HG02938 (cell line): Measurements from ENCODE around the gene TPM4.
A peak's percentile ranks its signal among the peaks of the same experiment; 100 is the strongest.
"Not testable (repeated sequence)": the region's sequence is repeated elsewhere in the genome, so short reads cannot be mapped to it uniquely, and the experiment has no call there.

Source experiments
- ATAC-seq: cut with Tn5 transposase; IDR thresholded peaks from one replicate; pipeline ENCODE4 v1.9.1; 2021; ENCODE audit warnings: mild to moderate bottlenecking, moderate library complexity; ENCODE audit not compliant: unreplicated experiment

TPM4 gene

GRCh38 chr19:16071072-16071691 is 5.1 kb upstream of the TPM4 start:
- ATAC-seq: no peak

- no peak for ATAC-seq
These were observed 2.8 kb upstream of the TPM4 start for GRCh38 chr19:16073481-16073880.

GRCh38 chr19:16073988-16074387 is 2.3 kb upstream of the TPM4 start:
- no peak for ATAC-seq

DNA sequence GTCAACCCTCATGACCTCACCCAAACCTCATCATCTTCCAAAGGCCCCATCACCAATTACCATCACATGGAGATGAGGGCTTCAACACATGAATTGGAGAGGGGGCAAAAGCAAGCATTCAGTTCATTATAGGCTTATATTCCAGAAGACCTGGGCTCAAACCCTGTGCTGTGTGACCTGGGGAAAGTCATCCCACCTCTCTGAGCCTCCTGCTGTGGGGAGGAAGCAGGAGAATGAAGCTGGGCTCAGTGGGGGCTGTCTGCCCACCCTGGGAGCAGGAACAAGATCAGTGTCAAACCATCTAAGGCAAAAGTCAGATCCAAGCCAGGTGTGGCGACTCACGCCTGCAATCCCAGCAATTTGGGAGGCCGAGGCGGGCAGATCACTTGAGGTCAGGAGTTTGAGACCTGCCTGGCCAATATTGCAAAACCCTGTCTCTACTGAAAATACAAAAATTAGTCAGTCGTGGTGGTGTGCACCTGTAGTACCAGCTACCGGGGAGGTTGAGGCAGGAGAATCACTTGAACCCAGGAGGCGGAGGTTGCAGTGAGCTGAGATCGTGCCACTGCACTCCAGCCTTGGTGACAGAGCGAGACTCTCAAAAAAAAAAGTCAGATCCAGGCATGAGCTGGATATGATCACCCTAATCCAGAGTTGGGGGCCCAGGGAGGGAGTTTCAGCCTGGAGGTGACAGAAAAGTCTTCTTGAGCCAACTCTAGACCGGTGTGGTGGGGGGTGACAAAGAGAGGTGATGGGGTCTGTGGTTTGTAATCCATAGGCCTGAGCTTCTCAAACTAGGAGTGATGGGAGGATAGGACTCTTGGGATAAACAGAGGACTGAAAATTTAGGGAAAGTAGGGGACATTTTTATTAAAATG is 1.6 kb upstream of the TPM4 start:
- ATAC-seq: no peak

DNA sequence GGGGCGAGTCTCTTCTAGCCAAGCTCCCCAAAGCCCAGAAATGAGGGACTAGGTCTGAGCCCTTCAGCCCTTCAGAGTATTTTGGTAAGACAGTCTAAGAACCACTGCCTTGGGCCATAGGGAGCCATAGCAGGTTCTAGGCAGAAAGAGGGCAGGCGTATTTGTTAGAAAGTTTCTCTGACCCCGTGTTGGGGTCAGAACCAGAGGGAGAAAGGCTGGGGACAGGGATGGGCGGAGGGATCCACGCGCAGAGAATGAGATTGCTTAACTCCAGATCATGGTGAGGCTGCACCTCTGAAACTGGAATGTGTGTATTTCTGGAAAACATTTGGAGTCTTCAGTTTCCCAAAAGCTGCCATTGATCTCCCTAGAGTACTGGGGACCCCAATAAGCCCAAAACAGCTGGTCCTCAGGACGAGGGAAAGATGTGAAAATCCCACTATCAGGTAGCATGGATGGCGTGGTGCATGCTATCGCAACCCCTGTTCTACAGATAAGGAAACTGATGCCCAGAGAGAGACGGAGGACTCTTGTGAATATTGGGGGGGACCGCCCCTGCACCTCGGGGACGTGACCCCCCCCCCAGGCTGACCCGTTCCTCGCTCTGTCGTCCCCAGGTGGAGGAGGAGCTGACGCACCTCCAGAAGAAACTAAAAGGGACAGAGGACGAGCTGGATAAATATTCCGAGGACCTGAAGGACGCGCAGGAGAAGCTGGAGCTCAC is 703 bp upstream of the TPM4 start:
- no peak for ATAC-seq

GRCh38 chr19:16076958-16077611 is 790 bp downstream of the TPM4 start:
- no peak for ATAC-seq

- no peak for ATAC-seq
These were observed 1.9 kb downstream of the TPM4 start for GRCh38 chr19:16077984-16078758.

DNA sequence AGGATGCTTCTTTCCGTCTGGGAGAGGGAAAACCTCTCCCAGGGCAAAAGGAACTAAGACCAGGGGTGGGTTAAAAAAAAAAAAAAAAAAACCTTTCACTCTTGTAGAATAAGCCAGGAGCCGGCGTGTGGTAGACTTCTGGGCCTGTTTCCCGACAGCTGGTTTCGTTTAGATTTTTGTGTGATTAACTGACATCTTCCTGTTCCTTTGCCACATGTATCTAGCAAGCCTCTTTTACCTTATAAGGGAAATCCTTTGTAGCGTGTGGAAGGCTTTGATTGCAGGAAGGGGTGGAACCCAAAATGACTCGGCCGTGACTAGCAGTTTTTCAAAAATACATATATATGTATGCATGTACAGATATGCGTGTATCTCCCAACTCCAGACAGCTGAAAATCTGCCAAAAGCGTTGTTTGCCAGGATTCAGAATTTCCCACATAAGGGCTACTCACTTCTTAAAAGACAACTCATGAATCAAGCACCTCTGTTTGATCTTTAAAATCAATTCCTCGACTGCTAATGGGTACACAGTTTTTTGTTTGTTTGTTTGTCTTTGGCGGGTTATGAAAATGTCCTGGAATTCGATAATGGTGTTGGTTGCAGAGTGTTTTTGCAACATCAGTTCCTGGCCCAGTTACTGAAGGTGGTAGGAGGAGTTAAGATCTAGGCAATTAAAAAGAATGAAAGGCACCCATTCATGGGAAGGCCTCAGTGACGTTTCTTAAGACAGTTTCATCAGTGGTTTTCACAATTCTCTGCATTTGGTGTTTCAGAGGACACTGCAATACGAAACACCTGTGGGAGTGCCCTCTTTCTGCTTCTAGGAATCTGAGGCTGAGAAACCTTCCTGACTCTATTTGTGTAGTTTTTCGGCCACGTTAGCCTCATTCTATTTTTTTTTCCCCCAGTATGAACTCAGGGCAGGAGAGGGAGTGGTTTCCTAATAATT is 2.7 kb downstream of the TPM4 start:
- ATAC-seq: peak; percentile 48

DNA sequence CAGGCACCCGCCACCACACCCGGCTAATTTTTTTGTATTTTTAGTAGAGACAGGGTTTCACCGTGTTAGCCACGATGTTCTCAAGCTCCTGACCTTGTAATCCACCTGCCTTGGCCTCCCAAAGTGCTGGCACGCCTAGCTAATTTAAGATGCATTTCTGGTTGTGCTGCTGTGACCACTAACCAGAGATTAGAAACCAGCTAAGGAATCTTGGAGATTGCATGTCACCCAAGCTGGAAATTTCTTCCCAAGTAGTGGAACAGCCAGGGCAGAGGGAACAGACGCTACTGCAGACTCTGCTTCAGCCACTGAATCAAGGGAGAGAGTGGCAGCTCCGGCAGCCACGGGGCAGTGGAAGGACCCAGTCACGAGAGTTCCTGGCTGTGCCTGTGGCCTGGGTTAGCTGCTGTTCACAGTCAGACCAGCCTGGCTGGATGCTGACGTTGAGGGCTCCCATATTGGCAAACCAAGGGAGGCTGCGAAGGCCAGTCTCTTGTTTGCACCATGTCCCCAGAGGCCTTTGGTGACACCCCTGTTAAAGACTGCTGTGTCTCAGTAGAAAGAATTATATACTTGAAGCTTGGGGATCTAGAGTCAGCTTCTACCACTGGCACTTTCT is 7.9 kb downstream of the TPM4 start:
- ATAC-seq: no peak

GRCh38 chr19:16085115-16085514 is 8.8 kb downstream of the TPM4 start:
- ATAC-seq: no peak

GRCh38 chr19:16087404-16087803 is 11.1 kb downstream of the TPM4 start:
- ATAC-seq: not testable (repeated sequence)

DNA sequence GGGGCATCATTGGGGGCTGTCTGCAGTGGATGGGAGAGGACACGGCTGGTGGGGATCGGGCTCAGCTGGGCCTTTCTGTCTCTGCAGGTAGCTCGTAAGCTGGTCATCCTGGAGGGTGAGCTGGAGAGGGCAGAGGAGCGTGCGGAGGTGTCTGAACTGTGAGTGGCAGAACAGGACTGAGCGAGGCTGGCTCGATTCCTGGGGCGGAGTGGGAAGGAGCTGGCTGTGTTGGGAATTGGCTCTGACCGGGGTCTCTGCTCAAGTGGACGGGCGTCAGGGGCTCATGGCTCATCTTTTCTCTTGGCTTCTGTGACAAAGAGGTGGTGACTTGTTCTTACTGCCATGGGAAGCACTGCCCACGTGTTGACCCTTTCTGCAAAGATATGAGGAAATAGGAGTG is 11.6 kb downstream of the TPM4 start:
- no peak for ATAC-seq

DNA sequence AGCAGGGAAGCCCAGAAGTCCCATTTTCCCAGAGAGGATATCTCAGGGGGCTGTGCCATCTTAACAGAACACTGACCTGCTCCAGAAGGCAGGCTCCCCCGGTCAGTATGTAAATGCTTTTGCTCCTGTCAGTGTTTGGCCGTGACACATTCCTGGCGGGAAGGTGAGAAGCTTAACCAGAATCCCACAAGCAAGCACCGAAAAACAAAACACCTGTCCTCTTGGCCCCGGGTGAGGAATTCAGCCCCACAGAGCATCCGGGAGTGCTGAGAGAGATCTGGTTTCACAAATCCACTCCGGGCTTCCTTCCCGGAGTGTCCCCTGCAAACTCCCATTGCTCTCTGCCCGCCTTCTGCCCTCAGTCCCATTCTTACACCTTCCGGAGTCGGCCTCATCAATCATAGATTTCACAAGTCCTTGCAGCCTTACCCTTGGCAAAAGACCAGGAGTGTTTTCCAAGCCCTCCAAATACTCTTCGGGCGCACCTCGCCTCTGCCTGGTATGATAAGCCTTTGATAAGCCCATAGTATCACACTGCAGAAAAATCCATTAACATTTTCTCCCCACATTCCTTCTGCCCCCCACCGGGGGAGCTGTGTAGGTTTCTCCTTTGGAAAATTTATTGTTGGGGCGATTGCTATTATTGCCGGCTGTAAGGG is 12.2 kb downstream of the TPM4 start:
- no peak for ATAC-seq

DNA sequence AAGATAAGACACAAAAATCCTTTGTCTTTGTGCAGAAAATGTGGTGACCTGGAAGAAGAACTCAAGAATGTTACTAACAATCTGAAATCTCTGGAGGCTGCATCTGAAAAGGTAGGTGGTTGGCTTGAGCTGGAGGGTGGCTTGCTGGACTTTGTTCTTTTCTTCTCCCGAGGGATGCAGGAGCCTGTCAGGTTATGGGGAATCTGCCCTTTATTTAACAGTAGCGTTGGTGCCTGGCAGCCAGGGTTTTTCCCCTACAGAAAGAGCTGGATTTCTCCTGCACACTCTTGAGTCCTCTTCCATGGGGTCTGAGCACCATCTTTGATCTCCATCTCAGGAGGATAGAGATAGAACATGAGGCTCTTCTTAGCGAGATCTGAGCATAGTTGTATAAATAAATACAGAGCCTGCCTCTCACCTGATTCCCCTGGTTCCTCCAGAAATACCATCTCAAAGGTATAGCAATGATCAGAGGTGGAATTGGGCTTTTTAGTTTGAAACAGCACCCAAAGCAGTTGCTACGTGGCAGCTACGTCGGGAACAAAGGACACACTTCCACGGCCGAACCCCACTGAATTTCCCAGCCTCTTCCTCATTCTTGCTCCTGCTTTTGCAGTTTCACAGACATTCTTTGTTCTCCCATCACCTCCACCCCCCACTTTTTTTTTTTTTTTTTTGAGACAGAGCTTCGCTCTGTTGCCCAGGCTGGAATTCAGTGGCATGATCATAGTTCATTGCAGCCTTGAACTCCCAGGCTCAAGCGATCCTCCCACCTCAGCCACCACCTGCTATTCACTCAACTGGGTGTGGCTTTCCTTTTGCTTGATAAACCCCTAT is 12.9 kb downstream of the TPM4 start:
- ATAC-seq: no peak

DNA sequence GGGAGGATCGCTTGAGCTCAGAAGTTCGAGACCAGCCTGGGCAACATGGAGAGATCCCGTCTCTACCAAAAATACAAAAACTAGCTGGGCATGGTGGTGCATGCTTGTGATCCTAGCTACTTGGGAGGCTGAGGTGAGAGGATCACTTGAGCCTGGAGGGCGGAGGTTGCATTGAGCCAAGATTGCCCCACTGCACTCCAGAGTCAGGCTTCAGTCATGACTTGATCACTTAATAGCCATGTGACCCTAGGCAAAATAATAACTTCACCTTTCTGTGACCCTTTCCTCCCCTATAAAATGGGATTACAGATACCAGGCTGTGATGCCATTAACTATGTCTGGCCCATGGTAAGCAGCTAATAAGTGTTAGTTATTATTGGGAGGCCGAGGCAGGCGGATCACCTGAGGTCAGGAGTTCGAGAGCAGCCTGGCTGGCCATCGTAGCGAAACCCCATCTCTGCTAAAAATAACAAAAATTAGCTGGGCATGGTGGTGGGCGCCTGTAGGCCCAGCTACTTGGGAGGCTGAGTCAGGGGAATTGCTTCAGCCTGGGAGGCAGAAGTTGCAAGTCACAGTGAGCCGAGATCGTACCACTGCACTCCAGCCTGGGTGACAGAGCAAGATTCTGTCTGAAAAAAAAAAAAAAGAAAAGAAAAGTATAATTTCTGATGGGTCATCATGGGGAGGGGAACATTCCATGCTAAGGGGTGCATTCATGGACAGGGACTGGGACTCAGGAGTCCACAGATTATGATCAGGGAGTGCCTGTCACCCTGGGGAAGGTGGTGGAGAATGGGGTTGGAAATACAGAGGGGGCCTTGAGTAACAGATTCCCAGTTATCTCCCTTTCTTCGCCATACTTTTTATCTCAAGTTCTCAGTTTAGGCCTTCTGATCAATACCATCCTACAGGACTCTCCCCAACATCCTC is 15.5 kb downstream of the TPM4 start:
- no peak for ATAC-seq

DNA sequence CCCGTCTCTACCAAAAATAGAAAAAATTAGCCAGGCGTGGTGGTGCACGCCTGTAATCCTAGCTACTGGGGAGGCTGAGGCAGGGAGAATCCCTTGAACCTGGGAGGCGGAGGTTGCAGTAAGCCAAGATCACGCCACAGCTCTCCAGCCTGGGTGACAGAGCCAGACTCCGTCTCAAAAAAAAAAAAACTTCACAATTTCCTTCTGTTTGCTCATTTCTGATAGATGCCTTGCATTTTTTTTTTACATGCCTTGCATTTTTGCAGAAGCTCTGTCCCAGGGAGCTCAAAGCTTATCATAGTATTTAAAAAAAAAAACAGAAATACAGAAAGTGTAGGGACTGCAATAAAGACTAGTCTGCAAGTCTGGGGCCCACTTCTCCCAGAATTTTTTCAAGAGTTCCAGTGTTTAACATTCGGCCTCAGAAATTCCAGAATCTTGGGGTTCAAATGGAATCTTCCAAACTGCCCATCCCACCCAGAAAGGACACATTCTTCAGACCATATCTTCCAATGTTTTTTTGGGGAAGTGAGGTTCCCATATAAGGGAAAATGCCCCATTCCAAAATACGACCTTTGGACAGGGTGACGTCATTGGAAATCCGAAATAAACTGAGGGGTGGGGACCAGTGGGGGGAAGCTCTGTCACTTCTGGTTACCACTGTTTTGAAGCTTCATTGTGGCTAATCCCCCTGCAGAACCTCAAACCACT is 18.2 kb downstream of the TPM4 start:
- no peak for ATAC-seq
